ENCODE results near the gene SAT1.

- TF ChIP-seq POLR2AphosphoS5 (IDR thresholded peaks at IDR 0.05; ENCODE audit: low read depth, low read length), result no peak
- no peak for TF ChIP-seq POLR2A (IDR thresholded peaks at IDR 0.05; ENCODE audit: low read depth, low read length)
Observed at GRCh38 chrX:23810279-23810678, 27.3 kb downstream of the SAT1 start.

Data from GM12892 (cell line).